HepG2 (cell line): ENCODE measurements around the gene KCNMA1. TPM values are rescaled to one million over a fixed set of nuclear protein-coding genes. Genes with fewer than 3 reads are reported as not detected.

Source experiments
- ATAC-seq: fragments of 200-7000 bp; cut with Tn5 transposase; 3 replicates; pipeline ENCODE4 v1.9.1; 2020; ENCODE audit warnings: mild to moderate bottlenecking, moderate library complexity
- BruUV-seq: library from RNA; stranded (reverse); fragments of 400-500 nt; replicated peaks from 2 replicates; lab custom pipeline; 2021; lab: Mats Ljungman, UMichigan
- CTCF ChIA-PET: fragments of 300-600 bp; formaldehyde crosslinking; extraction: SDS; loops from one replicate; lab custom pipeline; 2021; ENCODE audit warnings: low total read pairs, inconsistent platforms, low intra/inter-chr PET ratio; lab: Yijun Ruan, JAX
- POLR2A ChIA-PET: fragments of 350-600 bp; sonication (Branson Sonifier 250); formaldehyde crosslinking; loops from one replicate; lab custom pipeline; 2020; ENCODE audit warnings: antibody characterized with exemption, inconsistent platforms; lab: Yijun Ruan, JAX
- DNase-seq: peaks from one replicate; pipeline ENCODE4 v3.0.0-alpha.2; 2015; ENCODE audit warnings: low spot score
- FAIRE-seq: peaks from 3 replicates; lab custom pipeline; 2011; peaks lifted over from hg19 to GRCh38; lab: Jason Lieb, UNC
- H2AFZ ChIP-seq: one replicate; pipeline ENCODE4 v1.6.1; 2011; ENCODE audit warnings: low read length, inconsistent platforms
- H3K27ac ChIP-seq: fragments of 300-600 bp; 3 replicates; pipeline ENCODE4 v1.8.0; 2011; ENCODE audit warnings: mixed run types, mild to moderate bottlenecking, mixed read lengths, low read length, inconsistent platforms; ENCODE audit not compliant: insufficient read depth; ENCODE audit errors: extremely low read length
- H3K27me3 ChIP-seq, 2 experiments: fragments of 200-600 bp in 1 of 2; 2 replicates in 1 of 2; 3 replicates in 1 of 2; pipeline versions ENCODE4 v1.6.0 to v1.8.0; 2011; ENCODE audit warnings: low read length in 2 of 2, mild to moderate bottlenecking in 2 of 2, moderate library complexity in 2 of 2, inconsistent platforms in 1 of 2; ENCODE audit not compliant: insufficient read depth in 2 of 2, control insufficient read depth in 1 of 2
- H3K36me3 ChIP-seq, 2 experiments: fragments of 200-600 bp in 1 of 2; replicated peaks in 1 of 2; 2 replicates in 1 of 2; 3 replicates in 1 of 2; pipeline versions ENCODE4 v1.5.1 to v1.8.0; 2011; ENCODE audit warnings: low read length in 2 of 2, inconsistent platforms in 1 of 2; ENCODE audit not compliant: insufficient read depth in 2 of 2, control insufficient read depth in 1 of 2
- H3K4me1 ChIP-seq: 2 replicates; pipeline ENCODE4 v1.5.1; 2012; ENCODE audit warnings: low read length, inconsistent platforms; ENCODE audit not compliant: insufficient read depth
- H3K4me2 ChIP-seq: 2 replicates; pipeline ENCODE4 v1.6.0; 2011; ENCODE audit warnings: low read depth, low read length, inconsistent platforms
- H3K4me3 ChIP-seq, 3 experiments: fragments of 200-600 bp in 1 of 3; sonication (generic), shearing (Covaris generic) in 1 of 3; replicated peaks in 1 of 3; 2 replicates each; pipeline ENCODE4 v1.5.1; 2011 to 2016; ENCODE audit warnings: low read length in 3 of 3, inconsistent platforms in 2 of 3, low read depth in 2 of 3, mild to moderate bottlenecking in 2 of 3, control low read depth in 1 of 3, mixed read lengths in 1 of 3; ENCODE audit not compliant: insufficient read depth in 1 of 3
- H3K79me2 ChIP-seq: one replicate; pipeline ENCODE4 v1.6.1; 2011; ENCODE audit warnings: low read length, inconsistent platforms; ENCODE audit not compliant: insufficient read depth
- H3K9ac ChIP-seq: 2 replicates; pipeline ENCODE4 v1.6.0; 2011; ENCODE audit warnings: mild to moderate bottlenecking, low read depth, low read length, inconsistent platforms; ENCODE audit not compliant: insufficient read depth
- H3K9me3 ChIP-seq: 2 replicates; pipeline ENCODE4 v1.5.1; 2012; ENCODE audit warnings: mild to moderate bottlenecking, low read length
- H4K20me1 ChIP-seq: 2 replicates; pipeline ENCODE4 v1.6.0; 2011; ENCODE audit warnings: inconsistent platforms, mild to moderate bottlenecking, low read length, moderate library complexity; ENCODE audit not compliant: insufficient read depth
- ATM ChIP-seq: fragments of 450-650 bp; IDR thresholded peaks from 2 replicates; pipeline ENCODE4 v1.7.1; 2017; ENCODE audit warnings: mild to moderate bottlenecking, borderline replicate concordance
- ERF ChIP-seq: IDR thresholded peaks from 2 replicates; pipeline ENCODE4 v1.6.1; 2018; ENCODE audit warnings: missing biosample characterization, missing genetic modification reagents
- HNF1A ChIP-seq, 2 experiments: sonication (generic) in 1 of 2; formaldehyde crosslinking in 1 of 2; IDR thresholded peaks; 2 replicates each; pipeline versions ENCODE4 v1.4.0 to v1.6.1; 2016 to 2020; ENCODE audit warnings: borderline replicate concordance in 1 of 2, low read depth in 1 of 2, mild to moderate bottlenecking in 1 of 2, missing genetic modification reagents in 1 of 2
- HOXA5 ChIP-seq: sonication (generic); formaldehyde crosslinking; IDR thresholded peaks from 2 replicates; pipeline ENCODE4 v1.4.0; 2020; ENCODE audit warnings: missing genetic modification reagents
- IRF2 ChIP-seq: IDR thresholded peaks from 2 replicates; pipeline ENCODE4 v1.6.1; 2018; ENCODE audit warnings: missing genetic modification reagents, missing compliant biosample characterization
- IRF9 ChIP-seq: sonication (generic); formaldehyde crosslinking; IDR thresholded peaks from 2 replicates; pipeline ENCODE4 v1.8.0; 2022; ENCODE audit warnings: missing genetic modification reagents, mild to moderate bottlenecking, borderline replicate concordance
- MED8 ChIP-seq: sonication (generic); formaldehyde crosslinking; IDR thresholded peaks from 2 replicates; pipeline ENCODE4 v1.8.1; 2023; ENCODE audit warnings: mild to moderate bottlenecking, missing genetic modification reagents; ENCODE audit not compliant: insufficient replicate concordance
- NFATC3 ChIP-seq: sonication (generic); formaldehyde crosslinking; IDR thresholded peaks from 2 replicates; pipeline ENCODE4 v1.5.1; 2020; ENCODE audit warnings: mild to moderate bottlenecking, missing genetic modification reagents
- PPARG ChIP-seq: conservative IDR thresholded peaks from 2 replicates; pipeline ENCODE4 v1.6.1; 2016; ENCODE audit warnings: missing biosample characterization, missing genetic modification reagents
- TERF1 ChIP-seq: sonication (generic); formaldehyde crosslinking; IDR thresholded peaks from 2 replicates; pipeline ENCODE4 v1.8.0; 2022; ENCODE audit warnings: mild to moderate bottlenecking, missing genetic modification reagents, moderate library complexity
- ZFP36 ChIP-seq: fragments of 150-350 bp; IDR thresholded peaks from 2 replicates; pipeline ENCODE4 v1.6.1; 2018; ENCODE audit warnings: borderline replicate concordance, low read length, low read depth; ENCODE audit not compliant: partially characterized antibody
- ZFP37 ChIP-seq: sonication (generic); formaldehyde crosslinking; IDR thresholded peaks from 2 replicates; pipeline ENCODE4 v1.4.0; 2020; ENCODE audit warnings: missing genetic modification reagents, borderline replicate concordance
- ZNF282 ChIP-seq: fragments of 450-650 bp; IDR thresholded peaks from 2 replicates; pipeline ENCODE4 v1.6.1; 2018; ENCODE audit not compliant: partially characterized antibody
- ZNF703 ChIP-seq: sonication (generic); formaldehyde crosslinking; IDR thresholded peaks from 2 replicates; pipeline ENCODE4 v1.5.1; 2020; ENCODE audit warnings: missing genetic modification reagents, mild to moderate bottlenecking, moderate library complexity, borderline replicate concordance
- ZNF709 ChIP-seq: sonication (generic); formaldehyde crosslinking; IDR thresholded peaks from 2 replicates; pipeline ENCODE4 v1.5.0; 2020; ENCODE audit warnings: mild to moderate bottlenecking, missing genetic modification reagents
- ZSCAN9 ChIP-seq: IDR thresholded peaks from 2 replicates; pipeline ENCODE4 v1.6.1; 2016; ENCODE audit warnings: borderline replicate concordance
- WGBS: methylation state at CpG from one replicate; pipeline ENCODE4 v1.1.6; 2017; ENCODE audit warnings: low lambda C conversion rate; 5-methylcytosine and 5-hydroxymethylcytosine counted together
- in situ Hi-C: cut with HindIII; loops from 2 replicates; pipeline ENCODE4 v1.10.0; 2017; ENCODE audit warnings: low pct_unique_long_range_greater_than_20kb; ENCODE audit not compliant: extremely low pct_ligation_motif_present
- intact Hi-C: fragments of 100-400 bp; cut with micrococcal nuclease; formaldehyde crosslinking; loops from one replicate; pipeline ENCODE4 v1.10.0; 2022; ENCODE audit not compliant: unreplicated experiment
- polyA plus RNA-seq, 8 experiments: library from polyadenylated mRNA; depleted of rRNA in 3 of 8; stranded (reverse) in 7 of 8; unstranded in 1 of 8; fragments of >200 nt; fragmentation: Illumina TruSeq in 4 of 8; extraction: Trizol in 4 of 8; gene quantifications; 2 replicates each; pipeline versions ENCODE4 v1.2.1 to v1.2.3, GENCODE V29; 2011 to 2016; ENCODE audit warnings: low read depth in 4 of 8, missing spikeins in 1 of 8, mixed read lengths in 1 of 8; ENCODE audit not compliant: insufficient read depth in 1 of 8
- total RNA-seq, 5 experiments: library from RNA; depleted of rRNA; stranded (reverse); fragments of >200 nt; fragmentation: Illumina TruSeq; extraction: Trizol; gene quantifications; 2 replicates each; pipeline ENCODE4 v1.2.3, GENCODE V29; 2016; ENCODE audit warnings: low read depth in 1 of 5

Gene KCNMA1
- total and polyA plus RNA-seq, 2 of the 13 experiments (the other 11 are each of a cell fraction or from before 2014, with no cell fraction given), result 0.02 TPM; not detected in 1

- Histone ChIP-seq H3K9ac (no peak overlapping the region), H3K4me2 (no peak overlapping the region), H4K20me1 (no peaks in the 10 kb centered on the region), H2AFZ (no peak overlapping the region), H3K9me3 (no peaks in the 10 kb centered on the region), H3K4me1 (no peaks in the 10 kb centered on the region), H3K4me3 (no peak overlapping the region), H3K27me3 (peaks cover 1 to 3% of the 10 kb centered on the region in 2 experiments; a peak in 2 of 5 replicates), H3K79me2 (no peaks in the 10 kb centered on the region), H3K27ac (no peak overlapping the region), H3K36me3 (no peaks in the 10 kb centered on the region)
- 0% methylated on average over 2 of the region's 2 CpGs for WGBS
- intact Hi-C loops, result loop anchor here (10.0 kb wide), 1 partner anchor 345 kb away; no protein-coding TSS in a partner anchor
- TF ChIP-seq PPARG, result no peak
- TF ChIP-seq NFATC3 (CRISPR knock-in tag), result no peak
- no peak for TF ChIP-seq ERF (CRISPR knock-in tag)
- no peak for TF ChIP-seq ZFP37 (CRISPR knock-in tag)
- TF ChIP-seq ZNF282, result no peak
- TF ChIP-seq IRF2 (CRISPR knock-in tag), result no peak
- TF ChIP-seq ATM, result no peak
- no peak for TF ChIP-seq ZFP36
- no peak for TF ChIP-seq ZSCAN9 (CRISPR knock-in tag)
- no peak for TF ChIP-seq ZNF703 (CRISPR knock-in tag)
- no peak for TF ChIP-seq TERF1 (CRISPR knock-in tag)
- TF ChIP-seq ZNF709 (CRISPR knock-in tag), result no peak
- no peak for TF ChIP-seq HNF1A (IDR thresholded peaks at IDR 0.05; ENCODE audit: low read depth)
- TF ChIP-seq HNF1A (CRISPR knock-in tag; IDR thresholded peaks at IDR 0.05; ENCODE audit: borderline replicate concordance), result no peak
- TF ChIP-seq MED8 (CRISPR knock-in tag), result no peak
- TF ChIP-seq HOXA5 (CRISPR knock-in tag), result no peak
- no peak for TF ChIP-seq IRF9
- ATAC-seq, result no peak
- DNase-seq, result no peak
- ChIA-PET POLR2A (no interaction called here), CTCF (no interaction called here)
- BruUV-seq, result no TSS peak
- FAIRE-seq, result no peak
- in situ Hi-C loops, result loop anchor here (10.0 kb wide), 1 partner anchor 555 kb away; no protein-coding TSS in a partner anchor
These were observed 478.0 kb downstream of the KCNMA1 start for GRCh38 chr10:77159538-77160110.
